NB4 (cell line): ENCODE measurements around the gene RNF214.

ENCODE experiments used
- MYC ChIP-seq: IDR thresholded peaks from 2 replicates; pipeline ENCODE4 v1.6.1; 2011; ENCODE audit warnings: low read depth, low read length
- POLR2A ChIP-seq: IDR thresholded peaks from 2 replicates; pipeline ENCODE4 v1.6.1; 2011; ENCODE audit warnings: mild to moderate bottlenecking; ENCODE audit not compliant: insufficient read length; ENCODE audit errors: extremely low read depth
- TF ChIP-seq, protein P1 (sequence below): IDR thresholded peaks from one replicate; pipeline ENCODE4 v1.5.1; 2012; ENCODE audit warnings: low read depth, low read length

DNA sequence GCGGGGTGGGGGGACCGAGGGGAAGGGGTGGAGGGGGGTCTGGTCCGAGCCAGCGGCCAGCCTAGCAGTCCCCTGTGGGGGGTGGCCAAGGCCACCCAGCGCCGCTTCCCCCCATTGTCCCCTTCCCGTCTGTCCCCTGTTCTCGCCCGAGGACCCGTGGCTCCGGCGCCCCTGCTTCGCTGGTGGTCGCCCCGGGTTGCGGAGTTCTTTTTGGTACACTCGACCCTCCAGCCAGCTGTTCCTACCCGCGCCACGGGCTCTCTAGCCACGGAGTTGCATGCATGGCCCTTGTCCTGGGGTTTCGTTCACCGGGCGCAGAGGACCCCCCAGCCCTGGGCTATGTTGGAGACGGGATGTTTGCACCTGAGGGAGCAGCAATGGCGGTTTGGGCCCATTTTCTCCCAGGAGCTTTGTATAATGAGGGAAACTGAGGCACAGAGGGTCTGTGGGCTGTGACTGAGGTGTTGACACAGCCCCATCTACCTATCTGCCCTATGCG, 489 bp downstream of the RNF214 start:
- TF ChIP-seq, protein P1, sequence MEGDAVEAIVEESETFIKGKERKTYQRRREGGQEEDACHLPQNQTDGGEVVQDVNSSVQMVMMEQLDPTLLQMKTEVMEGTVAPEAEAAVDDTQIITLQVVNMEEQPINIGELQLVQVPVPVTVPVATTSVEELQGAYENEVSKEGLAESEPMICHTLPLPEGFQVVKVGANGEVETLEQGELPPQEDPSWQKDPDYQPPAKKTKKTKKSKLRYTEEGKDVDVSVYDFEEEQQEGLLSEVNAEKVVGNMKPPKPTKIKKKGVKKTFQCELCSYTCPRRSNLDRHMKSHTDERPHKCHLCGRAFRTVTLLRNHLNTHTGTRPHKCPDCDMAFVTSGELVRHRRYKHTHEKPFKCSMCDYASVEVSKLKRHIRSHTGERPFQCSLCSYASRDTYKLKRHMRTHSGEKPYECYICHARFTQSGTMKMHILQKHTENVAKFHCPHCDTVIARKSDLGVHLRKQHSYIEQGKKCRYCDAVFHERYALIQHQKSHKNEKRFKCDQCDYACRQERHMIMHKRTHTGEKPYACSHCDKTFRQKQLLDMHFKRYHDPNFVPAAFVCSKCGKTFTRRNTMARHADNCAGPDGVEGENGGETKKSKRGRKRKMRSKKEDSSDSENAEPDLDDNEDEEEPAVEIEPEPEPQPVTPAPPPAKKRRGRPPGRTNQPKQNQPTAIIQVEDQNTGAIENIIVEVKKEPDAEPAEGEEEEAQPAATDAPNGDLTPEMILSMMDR: no peak
- TF ChIP-seq POLR2A (no peak), MYC (no peak)
